ENCODE measurements around the gene D2HGDH. TPM values are rescaled to one million over a fixed set of nuclear protein-coding genes. Genes with fewer than 3 reads are reported as not detected.
"Not testable (repeated sequence)": the region's sequence is repeated elsewhere in the genome, so short reads cannot be mapped to it uniquely, and the experiment has no call there.

D2HGDH gene
- total and polyA plus RNA-seq, 5 donors from 2014 or later = 0.73 to 38.4 (median 3.1) TPM

DNA sequence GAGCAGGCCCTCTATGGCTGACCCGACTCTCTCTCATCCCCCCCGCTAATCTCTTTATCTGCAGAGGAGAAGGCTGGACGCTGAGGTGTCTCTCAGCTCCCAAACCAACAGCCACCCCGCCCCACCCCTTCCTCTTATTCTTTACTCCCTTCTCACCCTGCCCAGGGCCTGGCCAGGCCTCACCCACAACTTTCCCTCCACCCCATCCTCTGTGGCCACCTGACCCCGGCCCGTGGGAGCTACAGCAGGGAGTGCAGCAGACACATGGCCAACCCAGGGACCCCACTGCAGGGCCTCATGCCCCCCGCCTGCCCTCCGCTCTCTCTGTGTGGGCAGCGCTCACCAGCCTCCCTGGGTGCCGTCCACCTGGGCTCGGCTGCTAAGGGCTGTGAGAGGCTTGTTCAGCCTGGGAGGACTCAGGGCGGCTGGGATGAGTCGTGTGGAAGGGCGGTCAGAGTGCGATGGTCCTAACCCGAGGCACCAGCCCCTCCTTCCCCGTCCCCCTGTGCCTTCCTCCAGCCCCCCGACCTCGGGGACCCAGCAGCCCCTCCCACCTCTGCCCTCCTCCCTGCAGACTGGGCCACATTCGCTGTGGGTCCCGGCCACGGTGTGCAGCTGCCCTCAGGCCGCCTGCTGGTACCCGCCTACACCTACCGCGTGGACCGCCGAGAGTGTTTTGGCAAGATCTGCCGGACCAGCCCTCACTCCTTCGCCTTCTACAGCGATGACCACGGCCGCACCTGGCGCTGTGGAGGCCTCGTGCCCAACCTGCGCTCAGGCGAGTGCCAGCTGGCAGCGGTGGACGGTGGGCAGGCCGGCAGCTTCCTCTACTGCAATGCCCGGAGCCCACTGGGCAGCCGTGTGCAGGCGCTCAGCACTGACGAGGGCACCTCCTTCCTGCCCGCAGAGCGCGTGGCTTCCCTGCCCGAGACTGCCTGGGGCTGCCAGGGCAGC is 81.3 kb downstream of the D2HGDH start:
- no peaks in the 10 kb centered on the region for H3K36me3 ChIP-seq (ENCODE audit: control insufficient read depth, insufficient read depth, low read length)
- H3K4me3 ChIP-seq (ENCODE audit: low read depth, low read length) = no peak overlapping the region
- no peaks in the 10 kb centered on the region for H3K36me3 Mint-ChIP-seq
- ATAC-seq (ENCODE audit: low read depth in 2 of 2) (no peak), DNase-seq (no peak)
- H3K4me1 ChIP-seq (ENCODE audit: control insufficient read depth, insufficient read depth, low read length, poor library complexity, severe bottlenecking) = no peaks in the 10 kb centered on the region
- peaks cover 0 to 5% (median 2%) of the 10 kb centered on the region in 4 donors for H3K4me1 Mint-ChIP-seq
- no peaks in the 10 kb centered on the region for H3K27me3 ChIP-seq (ENCODE audit: control insufficient read depth, insufficient read depth, low read length)
- H3K27ac Mint-ChIP-seq = no peak overlapping the region
- no peak overlapping the region for H3K4me3 Mint-ChIP-seq
- peaks cover 13% of the 10 kb centered on the region for H3K27me3 Mint-ChIP-seq
- H3K9me3 Mint-ChIP-seq = peaks cover 0 to 1% (median 0%) of the 10 kb centered on the region in 7 donors
- H3K9me3 ChIP-seq (ENCODE audit: control insufficient read depth in 2 of 2, low read length in 2 of 2) = no peaks in the 10 kb centered on the region
- H3K27ac ChIP-seq (ENCODE audit: insufficient read depth, low read length, poor library complexity, severe bottlenecking) = no peak overlapping the region

DNA sequence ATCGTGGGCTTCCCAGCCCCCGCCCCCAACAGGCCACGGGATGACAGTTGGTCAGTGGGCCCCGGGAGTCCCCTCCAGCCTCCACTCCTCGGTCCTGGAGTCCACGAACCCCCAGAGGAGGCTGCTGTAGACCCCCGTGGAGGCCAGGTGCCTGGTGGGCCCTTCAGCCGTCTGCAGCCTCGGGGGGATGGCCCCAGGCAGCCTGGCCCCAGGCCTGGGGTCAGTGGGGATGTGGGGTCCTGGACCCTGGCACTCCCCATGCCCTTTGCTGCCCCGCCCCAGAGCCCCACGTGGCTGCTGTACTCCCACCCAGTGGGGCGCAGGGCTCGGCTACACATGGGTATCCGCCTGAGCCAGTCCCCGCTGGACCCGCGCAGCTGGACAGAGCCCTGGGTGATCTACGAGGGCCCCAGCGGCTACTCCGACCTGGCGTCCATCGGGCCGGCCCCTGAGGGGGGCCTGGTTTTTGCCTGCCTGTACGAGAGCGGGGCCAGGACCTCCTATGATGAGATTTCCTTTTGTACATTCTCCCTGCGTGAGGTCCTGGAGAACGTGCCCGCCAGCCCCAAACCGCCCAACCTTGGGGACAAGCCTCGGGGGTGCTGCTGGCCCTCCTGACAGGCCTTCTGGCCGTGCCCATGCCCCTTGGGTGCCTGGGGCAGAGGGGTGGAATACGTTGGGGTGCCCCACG is 82.1 kb downstream of the D2HGDH start:
- H3K27ac Mint-ChIP-seq = no peak overlapping the region
- Histone ChIP-seq H3K9me3 (ENCODE audit: control insufficient read depth in 2 of 2, low read length in 2 of 2) (no peaks in the 10 kb centered on the region), H3K27me3 (ENCODE audit: control insufficient read depth, insufficient read depth, low read length) (no peaks in the 10 kb centered on the region), H3K4me1 (ENCODE audit: control insufficient read depth, insufficient read depth, low read length, poor library complexity, severe bottlenecking) (peaks cover 4% of the 10 kb centered on the region), H3K4me3 (ENCODE audit: low read depth, low read length) (no peak overlapping the region), H3K36me3 (ENCODE audit: control insufficient read depth, insufficient read depth, low read length) (no peaks in the 10 kb centered on the region), H3K27ac (ENCODE audit: insufficient read depth, low read length, poor library complexity, severe bottlenecking) (no peak overlapping the region)
- H3K9me3 Mint-ChIP-seq = peaks cover 0 to 1% (median 0%) of the 10 kb centered on the region in 7 donors
- H3K4me3 Mint-ChIP-seq = no peak overlapping the region
- H3K36me3 Mint-ChIP-seq = no peaks in the 10 kb centered on the region
- DNase-seq = no peak
- peaks cover 0 to 5% (median 2%) of the 10 kb centered on the region in 4 donors for H3K4me1 Mint-ChIP-seq
- no peak for ATAC-seq (ENCODE audit: low read depth in 2 of 2)
- peaks cover 13% of the 10 kb centered on the region for H3K27me3 Mint-ChIP-seq

DNA sequence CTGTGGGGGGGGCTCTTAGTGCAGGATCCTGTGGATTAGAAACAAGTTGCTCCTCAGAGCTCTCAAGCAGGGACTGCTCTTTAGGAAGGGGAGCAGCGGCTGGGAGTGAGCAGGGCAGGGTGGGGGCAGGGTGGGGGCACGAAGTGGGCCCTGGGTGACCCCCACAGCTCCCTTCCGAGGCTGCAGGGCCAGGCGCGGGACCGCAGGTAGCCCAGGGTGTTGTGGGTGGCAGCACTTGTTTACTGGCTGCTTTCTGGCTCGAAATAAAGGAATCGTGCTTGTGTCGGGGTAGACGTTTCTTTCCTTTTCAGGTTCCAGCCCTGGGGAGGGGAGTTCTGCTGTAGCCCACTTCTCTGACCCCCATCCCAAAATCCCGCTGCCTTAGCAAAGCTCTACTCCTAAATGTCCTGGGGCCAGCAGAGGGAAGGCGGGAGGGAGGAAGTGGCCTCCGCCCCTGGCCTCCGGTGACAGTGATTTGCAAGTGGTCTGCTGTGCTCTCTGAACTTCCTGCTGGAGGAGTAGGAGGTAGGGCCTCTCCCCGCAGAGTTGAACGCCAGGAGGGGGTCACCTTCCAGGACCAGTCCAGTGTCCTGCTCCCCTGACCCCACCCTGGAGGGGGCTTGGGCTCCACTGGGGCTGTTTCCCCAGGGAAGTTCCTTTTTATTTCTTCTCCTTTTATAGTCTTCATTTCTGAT is 82.8 kb downstream of the D2HGDH start:
- peaks cover 0 to 1% (median 0%) of the 10 kb centered on the region in 7 donors for H3K9me3 Mint-ChIP-seq
- Histone ChIP-seq H3K36me3 (ENCODE audit: control insufficient read depth, insufficient read depth, low read length) (no peaks in the 10 kb centered on the region), H3K27ac (ENCODE audit: insufficient read depth, low read length, poor library complexity, severe bottlenecking) (no peak overlapping the region), H3K27me3 (ENCODE audit: control insufficient read depth, insufficient read depth, low read length) (no peaks in the 10 kb centered on the region), H3K9me3 (ENCODE audit: control insufficient read depth in 2 of 2, low read length in 2 of 2) (no peaks in the 10 kb centered on the region), H3K4me3 (ENCODE audit: low read depth, low read length) (no peak overlapping the region), H3K4me1 (ENCODE audit: control insufficient read depth, insufficient read depth, low read length, poor library complexity, severe bottlenecking) (peaks cover 7% of the 10 kb centered on the region)
- no peak overlapping the region for H3K4me3 Mint-ChIP-seq
- DNase-seq (no peak), ATAC-seq (ENCODE audit: low read depth in 2 of 2) (no peak)
- H3K4me1 Mint-ChIP-seq = peaks cover 0 to 5% (median 2%) of the 10 kb centered on the region in 4 donors
- no peaks in the 10 kb centered on the region for H3K36me3 Mint-ChIP-seq
- no peak overlapping the region for H3K27ac Mint-ChIP-seq
- peaks cover 13% of the 10 kb centered on the region for H3K27me3 Mint-ChIP-seq

DNA sequence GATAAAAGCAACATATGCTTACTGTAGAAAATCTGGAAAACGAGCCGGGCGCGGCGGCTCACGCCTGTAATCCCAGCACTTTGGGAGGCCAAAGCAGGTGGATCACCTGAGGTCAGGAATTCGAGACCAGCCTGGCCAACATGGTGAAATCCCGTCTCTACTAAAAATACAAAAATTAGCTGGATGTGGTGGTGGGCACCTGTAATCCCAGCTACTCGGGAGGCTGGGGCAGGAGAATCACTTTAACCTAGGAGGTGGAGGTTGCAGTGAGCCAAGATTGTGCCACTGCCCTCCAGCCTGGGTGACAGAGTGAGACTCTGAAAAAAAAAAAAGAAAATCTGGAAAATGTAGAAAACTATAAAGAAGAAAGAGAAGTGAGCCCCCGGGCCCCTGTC is 83.4 kb downstream of the D2HGDH start:
- H3K27me3 Mint-ChIP-seq = peaks cover 13% of the 10 kb centered on the region
- not testable (repeated sequence) for ATAC-seq (ENCODE audit: low read depth in 2 of 2); H3K27me3 ChIP-seq (ENCODE audit: control insufficient read depth, insufficient read depth, low read length); H3K27ac ChIP-seq (ENCODE audit: insufficient read depth, low read length, poor library complexity, severe bottlenecking); H3K4me1 Mint-ChIP-seq; H3K36me3 ChIP-seq (ENCODE audit: control insufficient read depth, insufficient read depth, low read length); H3K4me1 ChIP-seq (ENCODE audit: control insufficient read depth, insufficient read depth, low read length, poor library complexity, severe bottlenecking); H3K27ac Mint-ChIP-seq; H3K9me3 ChIP-seq (ENCODE audit: control insufficient read depth in 2 of 2, low read length in 2 of 2); DNase-seq; H3K4me3 Mint-ChIP-seq; H3K36me3 Mint-ChIP-seq; H3K4me3 ChIP-seq (ENCODE audit: low read depth, low read length); H3K9me3 Mint-ChIP-seq

Other genes with a start within 250 kb of the D2HGDH start
- 117 TPM for gene STK25, start 226.0 kb upstream of the D2HGDH start, total RNA-seq
- 10 to 100 TPM; 79.7 to 99.6 (median 86.5) TPM for gene STK25, start 226.0 kb upstream of the D2HGDH start, polyA plus RNA-seq
- gene BOK, start 175.9 kb upstream of the D2HGDH start, total RNA-seq = not detected
- gene BOK, start 175.9 kb upstream of the D2HGDH start, polyA plus RNA-seq = not detected
- 47.8 TPM for gene THAP4, start 97.5 kb upstream of the D2HGDH start, total RNA-seq
- 10 to 100 TPM; 37.5 to 42.8 (median 39.6) TPM for gene THAP4, start 97.5 kb upstream of the D2HGDH start, polyA plus RNA-seq
- 158 TPM for gene ATG4B, start 96.9 kb upstream of the D2HGDH start, total RNA-seq
- 10 to 100 TPM; 43.7 to 59.6 (median 56.2) TPM for gene ATG4B, start 96.9 kb upstream of the D2HGDH start, polyA plus RNA-seq
- 13.1 TPM for gene DTYMK, start 47.8 kb upstream of the D2HGDH start, total RNA-seq
- 10 to 100 TPM; 32.2 to 45.6 (median 39.9) TPM for gene DTYMK, start 47.8 kb upstream of the D2HGDH start, polyA plus RNA-seq
- 64.8 TPM for gene ING5, start 32.6 kb upstream of the D2HGDH start, total RNA-seq
- 10 to 100 TPM; 16.7 to 27.3 (median 19.1) TPM for gene ING5, start 32.6 kb upstream of the D2HGDH start, polyA plus RNA-seq
- 1.1 TPM for gene GAL3ST2, start 42.2 kb downstream of the D2HGDH start, total RNA-seq
- gene GAL3ST2, start 42.2 kb downstream of the D2HGDH start, polyA plus RNA-seq = not detected
- gene NEU4, start 74.6 kb downstream of the D2HGDH start, total RNA-seq = 3.8 TPM
- under 1 TPM in 2 of 4 donors, not detected in 2; 0.16 to 0.67 TPM for gene NEU4, start 74.6 kb downstream of the D2HGDH start, polyA plus RNA-seq
- 12.3 TPM for gene PDCD1, start 124.3 kb downstream of the D2HGDH start, total RNA-seq
- 1 to 10 TPM; 6.0 to 8.6 (median 6.6) TPM for gene PDCD1, start 124.3 kb downstream of the D2HGDH start, polyA plus RNA-seq
- gene RTP5, start 135.1 kb downstream of the D2HGDH start, total RNA-seq = 0.44 TPM
- not detected for gene RTP5, start 135.1 kb downstream of the D2HGDH start, polyA plus RNA-seq